ENCODE data around the gene FIBIN. TPM values are rescaled to one million over a fixed set of nuclear protein-coding genes. Genes with fewer than 3 reads are reported as not detected.
"Not testable (repeated sequence)": the region's sequence is repeated elsewhere in the genome, so short reads cannot be mapped to it uniquely, and the experiment has no call there.

Gene FIBIN
- total RNA-seq, 1 donor from 2014 or later = 86.4 TPM

GRCh38 chr11:26977209-26977608 is 16.7 kb upstream of the FIBIN start:
- not testable (repeated sequence) for DNase-seq (ENCODE audit: low spot score)

- DNase-seq (ENCODE audit: low spot score) = no peak
These were observed 10.3 kb upstream of the FIBIN start for GRCh38 chr11:26983645-26984044.

- no peak for DNase-seq (ENCODE audit: low spot score)
These were observed 8.4 kb upstream of the FIBIN start for GRCh38 chr11:26985470-26985869.

- DNase-seq (ENCODE audit: low spot score) = no peak
These were observed 8.0 kb upstream of the FIBIN start for GRCh38 chr11:26985943-26986342.

- DNase-seq (ENCODE audit: low spot score) = no peak
These were observed 6.6 kb upstream of the FIBIN start for GRCh38 chr11:26987272-26987671.

- no peak for DNase-seq (ENCODE audit: low spot score)
These were observed 6.2 kb upstream of the FIBIN start for GRCh38 chr11:26987731-26988130.

- DNase-seq (ENCODE audit: low spot score) = no peak
These were observed 1.8 kb upstream of the FIBIN start for GRCh38 chr11:26992031-26992541.

- no peak for DNase-seq (ENCODE audit: low spot score)
These were observed 751 bp downstream of the FIBIN start for GRCh38 chr11:26994631-26995095.

- DNase-seq (ENCODE audit: low spot score) = peak; percentile 60
These were observed 2.0 kb downstream of the FIBIN start for GRCh38 chr11:26995701-26996460.

- DNase-seq (ENCODE audit: low spot score) = peak; percentile 53
These were observed 3.5 kb downstream of the FIBIN start for GRCh38 chr11:26997378-26997777.

GRCh38 chr11:27001136-27001730 is 7.3 kb downstream of the FIBIN start:
- DNase-seq (ENCODE audit: low spot score) = peak; percentile 85

GRCh38 chr11:27002431-27002830 is 8.5 kb downstream of the FIBIN start:
- peak; percentile 54 for DNase-seq (ENCODE audit: low spot score)

- DNase-seq (ENCODE audit: low spot score) = peak; percentile 38
These were observed 8.9 kb downstream of the FIBIN start for GRCh38 chr11:27002838-27003237.

GRCh38 chr11:27004103-27004502 is 10.2 kb downstream of the FIBIN start:
- DNase-seq (ENCODE audit: low spot score) = no peak

- DNase-seq (ENCODE audit: low spot score) = no peak
These were observed 15.1 kb downstream of the FIBIN start for GRCh38 chr11:27008811-27009535.

GRCh38 chr11:27011560-27012233 is 17.8 kb downstream of the FIBIN start:
- DNase-seq (ENCODE audit: low spot score) = peak; percentile 21

GRCh38 chr11:27012234-27012921 is 18.5 kb downstream of the FIBIN start:
- peak; percentile 90 for DNase-seq (ENCODE audit: low spot score)

GRCh38 chr11:27013781-27014361 is 20.0 kb downstream of the FIBIN start:
- DNase-seq (ENCODE audit: low spot score) = peak; percentile 90

- peak; percentile 62 for DNase-seq (ENCODE audit: low spot score)
These were observed 25.1 kb downstream of the FIBIN start for GRCh38 chr11:27018902-27019529.

GRCh38 chr11:27020751-27021150 is 26.8 kb downstream of the FIBIN start:
- peak; percentile 70 for DNase-seq (ENCODE audit: low spot score)

Measured in umbilical cord (tissue), 2 donors.